ENCODE results near the gene A1BG.
"Not testable (repeated sequence)": the region's sequence is repeated elsewhere in the genome, so short reads cannot be mapped to it uniquely, and the experiment has no call there.

Gene A1BG

GRCh38 chr19:58385313-58385890 lies 32.1 kb upstream of the A1BG start:
- DNase-seq (ENCODE audit: low read depth) = no peak
- peak overlapping the region; percentile 89 for H3K4me3 ChIP-seq (ENCODE audit: control insufficient read depth, low read depth, low read length)
- no peak for TF ChIP-seq CTCF (IDR thresholded peaks at IDR 0.05; ENCODE audit: control insufficient read depth, insufficient read depth, low read depth, low read length, missing control alignments)

- H3K4me3 ChIP-seq (ENCODE audit: control insufficient read depth, low read depth, low read length) = no peak overlapping the region
- no peak for TF ChIP-seq CTCF (IDR thresholded peaks at IDR 0.05; ENCODE audit: control insufficient read depth, insufficient read depth, low read depth, low read length, missing control alignments)
- no peak for DNase-seq (ENCODE audit: low read depth)
These were observed 29.8 kb upstream of the A1BG start for GRCh38 chr19:58382997-58383603.

GRCh38 chr19:58381460-58382212 lies 28.3 kb upstream of the A1BG start:
- no peak for TF ChIP-seq CTCF (IDR thresholded peaks at IDR 0.05; ENCODE audit: control insufficient read depth, insufficient read depth, low read depth, low read length, missing control alignments)
- no peak for DNase-seq (ENCODE audit: low read depth)
- H3K4me3 ChIP-seq (ENCODE audit: control insufficient read depth, low read depth, low read length) = peak overlapping the region; percentile 59

GRCh38 chr19:58380662-58381459 lies 27.6 kb upstream of the A1BG start, which contains the start of gene ZNF837:
ZNF837 (minus strand) TSS chr19:58381030; CDS start chr19:58369332, 11,698 bp downstream.
- H3K4me3 ChIP-seq (ENCODE audit: control insufficient read depth, low read depth, low read length) = peak within 1 kb of the TSS; percentile 59
- TF ChIP-seq CTCF (IDR thresholded peaks at IDR 0.05; ENCODE audit: control insufficient read depth, insufficient read depth, low read depth, low read length, missing control alignments) = no peak
- DNase-seq (ENCODE audit: low read depth) = peak; percentile 100

GRCh38 chr19:58380037-58380661 lies 26.9 kb upstream of the A1BG start:
- DNase-seq (ENCODE audit: low read depth) = no peak
- H3K4me3 ChIP-seq (ENCODE audit: control insufficient read depth, low read depth, low read length) = peak overlapping the region; percentile 59
- TF ChIP-seq CTCF (IDR thresholded peaks at IDR 0.05; ENCODE audit: control insufficient read depth, insufficient read depth, low read depth, low read length, missing control alignments) = no peak

- TF ChIP-seq CTCF (IDR thresholded peaks at IDR 0.05; ENCODE audit: control insufficient read depth, insufficient read depth, low read depth, low read length, missing control alignments) = no peak
- DNase-seq (ENCODE audit: low read depth) = no peak
- no peak overlapping the region for H3K4me3 ChIP-seq (ENCODE audit: control insufficient read depth, low read depth, low read length)
These were observed 26.0 kb upstream of the A1BG start for GRCh38 chr19:58379246-58379645.

GRCh38 chr19:58376724-58377123 lies 23.4 kb upstream of the A1BG start:
- not testable (repeated sequence) for DNase-seq (ENCODE audit: low read depth); H3K4me3 ChIP-seq (ENCODE audit: control insufficient read depth, low read depth, low read length)

Data from AG09309 (cell line).